HAP-1 (cell line): ENCODE measurements around the gene MARCHF2.
A peak's percentile ranks its signal among the peaks of the same experiment; 100 is the strongest.
"Not testable (repeated sequence)": the region's sequence is repeated elsewhere in the genome, so short reads cannot be mapped to it uniquely, and the experiment has no call there.

Experiments
- DNase-seq, 2 experiments: peaks; one replicate each; pipeline ENCODE4 v3.0.0-alpha.2; 2016 to 2020; ENCODE audit warnings: low spot score in 2 of 2
- H3K27me3 ChIP-seq: fragments of 250-450 bp; sonication (Bioruptor Pico); 2 replicates; pipeline ENCODE4 v1.5.1; 2020; ENCODE audit warnings: low read depth, mild to moderate bottlenecking, moderate library complexity
- H3K36me3 ChIP-seq: fragments of 250-450 bp; sonication (Bioruptor Pico); replicated peaks from 2 replicates; pipeline ENCODE4 v1.5.1; 2020; ENCODE audit warnings: mild to moderate bottlenecking
- H3K4me1 ChIP-seq: fragments of 250-450 bp; sonication (Bioruptor Pico); 2 replicates; pipeline ENCODE4 v1.5.1; 2020; ENCODE audit warnings: mild to moderate bottlenecking
- H3K4me3 ChIP-seq: fragments of 250-450 bp; sonication (Bioruptor Pico); 2 replicates; pipeline ENCODE4 v1.5.1; 2020; ENCODE audit warnings: mild to moderate bottlenecking, moderate library complexity
- H3K9me3 ChIP-seq: fragments of 250-450 bp; sonication (Bioruptor Pico); 2 replicates; pipeline ENCODE4 v1.5.1; 2020; ENCODE audit warnings: mild to moderate bottlenecking, moderate library complexity
- in situ Hi-C: fragments of 300-500 bp; cut with MboI; formaldehyde crosslinking; loops from 3 replicates; pipeline ENCODE4 v1.14.3; 2020; ENCODE audit warnings: low sequenced_read_pairs, inconsistent platforms, mixed read lengths

MARCHF2 gene

DNA sequence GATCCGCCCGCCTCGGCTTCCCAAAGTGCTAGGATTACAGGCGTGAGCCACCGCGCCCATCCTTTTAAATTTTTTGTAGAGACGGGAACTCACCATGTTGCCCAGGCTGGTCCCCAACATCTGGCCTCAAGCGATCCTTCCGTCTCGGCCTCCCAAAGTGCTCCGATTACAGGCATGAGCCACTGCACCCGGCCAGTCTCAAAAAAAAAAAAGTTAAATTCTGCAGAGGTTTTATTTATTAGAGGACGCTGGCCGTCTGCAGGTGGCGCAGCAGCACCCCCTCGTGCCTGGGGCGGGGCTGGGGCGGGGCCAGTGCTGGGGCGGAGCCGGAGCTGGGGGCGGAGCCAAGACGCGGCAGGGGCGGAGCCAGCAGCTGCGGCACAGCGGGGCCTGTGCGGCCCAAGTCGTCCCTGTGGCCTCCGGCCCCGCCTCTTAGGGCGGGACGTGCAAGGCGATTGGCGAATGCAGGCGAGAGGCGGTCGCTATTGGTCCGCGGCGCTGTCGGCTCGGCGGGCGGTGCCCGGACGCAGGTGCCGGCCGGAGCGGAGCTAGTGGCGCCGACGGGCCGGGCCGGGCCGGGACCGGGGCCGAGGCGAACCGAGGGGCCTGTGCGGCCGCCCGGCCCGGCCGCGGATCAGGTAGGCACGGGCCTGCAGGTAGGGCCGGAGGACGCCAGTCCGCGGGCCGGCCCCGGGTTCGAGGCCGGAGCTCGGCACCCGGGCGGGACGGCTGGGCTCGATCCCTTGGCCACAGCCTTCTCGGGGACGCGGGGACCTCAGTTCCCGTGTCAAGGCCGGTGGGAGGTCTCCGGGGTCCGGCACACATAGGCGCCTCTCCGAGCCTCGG, at the start of gene MARCHF2:
TSS of gene MARCHF2 (plus strand) at position 523 of the 846 bp plus-strand sequence. CDS start 8,536 bp downstream, outside the sequence.
- H3K9me3 ChIP-seq: no peaks in the 10 kb centered on the region
- peak; percentile 94 to 96 for DNase-seq
- in situ Hi-C loops: no loop called here
- no peaks in the 10 kb centered on the region for H3K27me3 ChIP-seq
- no peaks in the 10 kb centered on the region for H3K36me3 ChIP-seq
- peak within 1 kb of the TSS; percentile 55 for H3K4me3 ChIP-seq
- H3K4me1 ChIP-seq: peaks cover 18% of the 10 kb centered on the region

- H3K4me1 ChIP-seq: peaks cover 16% of the 10 kb centered on the region
- H3K9me3 ChIP-seq: peaks cover 2% of the 10 kb centered on the region; the same call in 1 of the 2 replicates
- no peaks in the 10 kb centered on the region for H3K36me3 ChIP-seq
- in situ Hi-C loops: no loop called here
- peaks cover 22% of the 10 kb centered on the region for H3K27me3 ChIP-seq
- peak within 1 kb of the TSS; percentile 38 for H3K4me3 ChIP-seq
- DNase-seq: peak in 1 of 2 experiments; percentile 68
These were observed 49.0 kb upstream of the MARCHF2 start, which contains the start of gene ANGPTL4 for GRCh38 chr19:8363803-8364771. Gene ANGPTL4, plus strand, starts transcription at chr19:8364155. Its CDS starts 167 bp downstream, at chr19:8364322.

DNA sequence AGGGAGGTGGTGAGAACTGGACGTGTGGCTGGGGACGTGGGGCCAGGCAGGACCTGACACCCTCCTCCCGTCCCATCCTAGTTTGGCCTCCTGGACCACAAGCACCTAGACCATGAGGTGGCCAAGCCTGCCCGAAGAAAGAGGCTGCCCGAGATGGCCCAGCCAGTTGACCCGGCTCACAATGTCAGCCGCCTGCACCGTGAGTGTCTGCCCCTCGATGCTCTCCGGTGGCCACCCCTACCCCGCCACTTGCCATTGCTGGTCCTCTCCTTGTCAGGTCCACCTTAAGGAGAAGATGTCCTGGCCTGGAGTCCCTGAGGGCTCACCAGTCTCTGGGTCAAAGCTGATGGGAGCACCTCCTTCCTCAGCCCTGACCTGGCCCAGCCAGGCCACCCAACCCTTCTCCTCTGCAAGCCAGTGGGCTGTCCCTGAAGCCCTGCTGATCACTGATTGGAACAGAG, 47.0 kb upstream of the MARCHF2 start:
- H3K36me3 ChIP-seq: no peaks in the 10 kb centered on the region
- peaks cover 22% of the 10 kb centered on the region for H3K27me3 ChIP-seq
- in situ Hi-C loops: no loop called here
- H3K4me1 ChIP-seq: peaks cover 16% of the 10 kb centered on the region
- H3K9me3 ChIP-seq: peaks cover 2% of the 10 kb centered on the region; the same call in 1 of the 2 replicates
- DNase-seq: no peak
- no peak overlapping the region for H3K4me3 ChIP-seq

GRCh38 chr19:8366961-8367326, 46.2 kb upstream of the MARCHF2 start:
- Histone ChIP-seq H3K9me3 (peaks cover 2% of the 10 kb centered on the region; the same call in 1 of the 2 replicates), H3K36me3 (no peaks in the 10 kb centered on the region), H3K4me1 (peaks cover 16% of the 10 kb centered on the region), H3K27me3 (peaks cover 22% of the 10 kb centered on the region), H3K4me3 (no peak overlapping the region)
- no peak for DNase-seq
- in situ Hi-C loops: no loop called here

GRCh38 chr19:8367327-8368001, 45.6 kb upstream of the MARCHF2 start:
- H3K4me1 ChIP-seq: peaks cover 16% of the 10 kb centered on the region
- H3K9me3 ChIP-seq: peaks cover 2% of the 10 kb centered on the region; the same call in 1 of the 2 replicates
- in situ Hi-C loops: no loop called here
- H3K36me3 ChIP-seq: no peaks in the 10 kb centered on the region
- H3K27me3 ChIP-seq: peaks cover 22% of the 10 kb centered on the region
- H3K4me3 ChIP-seq: no peak overlapping the region
- peak; percentile 47 to 87 for DNase-seq

- Histone ChIP-seq H3K27me3 (peaks cover 3% of the 10 kb centered on the region; the same call in 1 of the 2 replicates), H3K4me1 (peaks cover 16% of the 10 kb centered on the region), H3K4me3 (no peak overlapping the region), H3K36me3 (no peaks in the 10 kb centered on the region), H3K9me3 (no peaks in the 10 kb centered on the region)
- DNase-seq: no peak
- in situ Hi-C loops: no loop called here
These were observed 42.7 kb upstream of the MARCHF2 start for GRCh38 chr19:8370176-8371010.

GRCh38 chr19:8371011-8371804, 41.9 kb upstream of the MARCHF2 start:
- Histone ChIP-seq H3K36me3 (no peaks in the 10 kb centered on the region), H3K4me1 (peaks cover 16% of the 10 kb centered on the region), H3K9me3 (no peaks in the 10 kb centered on the region), H3K4me3 (no peak overlapping the region), H3K27me3 (no peaks in the 10 kb centered on the region)
- in situ Hi-C loops: no loop called here
- no peak for DNase-seq

DNA sequence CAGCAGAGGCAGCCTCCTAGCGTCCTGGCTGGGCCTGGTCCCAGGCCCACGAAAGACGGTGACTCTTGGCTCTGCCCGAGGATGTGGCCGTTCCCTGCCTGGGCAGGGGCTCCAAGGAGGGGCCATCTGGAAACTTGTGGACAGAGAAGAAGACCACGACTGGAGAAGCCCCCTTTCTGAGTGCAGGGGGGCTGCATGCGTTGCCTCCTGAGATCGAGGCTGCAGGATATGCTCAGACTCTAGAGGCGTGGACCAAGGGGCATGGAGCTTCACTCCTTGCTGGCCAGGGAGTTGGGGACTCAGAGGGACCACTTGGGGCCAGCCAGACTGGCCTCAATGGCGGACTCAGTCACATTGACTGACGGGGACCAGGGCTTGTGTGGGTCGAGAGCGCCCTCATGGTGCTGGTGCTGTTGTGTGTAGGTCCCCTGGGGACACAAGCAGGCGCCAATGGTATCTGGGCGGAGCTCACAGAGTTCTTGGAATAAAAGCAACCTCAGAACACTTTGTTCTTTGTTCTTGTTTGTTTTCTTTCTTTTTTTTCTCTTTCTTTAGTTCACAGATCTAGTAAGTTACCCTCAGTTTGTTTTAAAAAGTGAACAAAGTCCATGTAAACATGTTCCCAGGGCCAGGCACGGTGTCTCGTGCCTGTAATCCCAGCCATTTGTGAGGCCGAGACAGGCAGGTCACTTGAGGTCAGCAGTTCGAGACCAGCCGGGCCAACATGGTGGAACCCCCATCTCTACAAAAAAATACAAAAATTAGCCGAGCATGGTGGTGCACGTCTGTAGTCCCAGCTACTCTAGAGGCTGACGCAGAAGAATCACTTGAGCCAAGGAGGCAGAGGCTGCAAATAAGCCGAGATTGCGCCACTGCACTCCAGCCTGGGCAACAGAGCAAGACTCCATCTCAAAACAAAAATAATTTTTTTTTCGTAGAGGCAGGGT, 39.0 kb upstream of the MARCHF2 start:
- Histone ChIP-seq H3K9me3 (no peaks in the 10 kb centered on the region), H3K4me1 (peaks cover 3% of the 10 kb centered on the region), H3K4me3 (no peak overlapping the region), H3K27me3 (no peaks in the 10 kb centered on the region), H3K36me3 (no peaks in the 10 kb centered on the region)
- peak in 1 of 2 experiments; percentile 47 for DNase-seq
- in situ Hi-C loops: no loop called here

DNA sequence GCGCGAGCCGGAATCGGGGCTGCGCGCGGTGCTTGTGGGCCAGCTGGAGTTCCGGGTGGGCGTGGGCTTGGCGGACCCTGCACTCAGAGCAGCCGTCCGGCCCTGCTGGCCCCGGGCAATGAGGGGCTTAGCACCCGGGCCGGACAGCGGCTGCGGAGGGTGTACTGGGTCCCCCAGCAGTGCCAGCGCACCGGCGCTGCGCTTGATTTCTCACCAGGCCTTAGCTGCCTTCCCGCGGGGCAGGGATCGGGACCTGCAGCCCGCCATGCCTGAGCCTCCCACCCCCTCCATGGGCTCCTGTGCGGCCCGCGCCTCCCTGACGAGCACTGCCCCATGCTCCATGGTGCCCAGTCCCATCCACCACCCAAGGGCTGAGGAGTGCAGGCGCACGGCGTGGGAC, 37.3 kb upstream of the MARCHF2 start:
- H3K9me3 ChIP-seq, H3K4me3 ChIP-seq, H3K36me3 ChIP-seq, H3K27me3 ChIP-seq, DNase-seq, H3K4me1 ChIP-seq, in situ Hi-C loops: not testable (repeated sequence)

GRCh38 chr19:8376373-8376974, 36.6 kb upstream of the MARCHF2 start:
- DNase-seq, H3K27me3 ChIP-seq, H3K9me3 ChIP-seq, H3K4me1 ChIP-seq, H3K4me3 ChIP-seq, in situ Hi-C loops, H3K36me3 ChIP-seq: not testable (repeated sequence)

DNA sequence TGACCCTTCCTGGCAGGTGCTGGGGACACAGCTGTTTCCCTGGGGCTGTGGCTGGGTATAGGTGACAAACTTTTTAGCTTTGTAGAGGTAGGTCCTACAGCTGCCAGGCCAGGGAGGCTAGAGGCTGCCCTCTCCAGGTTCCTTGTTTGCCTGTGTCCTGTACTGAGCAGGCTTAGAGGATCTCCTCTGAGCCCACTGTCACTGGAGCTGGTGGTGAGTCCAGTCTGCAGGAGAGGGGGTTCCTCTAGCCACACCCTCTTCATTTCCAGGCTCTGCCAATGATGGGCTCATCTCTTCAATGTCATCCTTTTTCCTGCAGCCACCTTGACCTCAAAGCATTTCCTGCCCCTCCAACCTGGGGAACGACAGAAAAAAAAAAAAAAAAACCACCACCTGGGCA, 35.5 kb upstream of the MARCHF2 start:
- in situ Hi-C loops: no loop called here

More for the DNA sequence above, 35.5 kb upstream of the MARCHF2 start:
- Histone ChIP-seq H3K9me3 (no peaks in the 10 kb centered on the region), H3K4me1 (peaks cover 3% of the 10 kb centered on the region), H3K4me3 (no peak overlapping the region), H3K36me3 (no peaks in the 10 kb centered on the region), H3K27me3 (no peaks in the 10 kb centered on the region)
- no peak for DNase-seq
